Sigmoid colon (tissue), 7 donors: ENCODE data around the gene SPIN1. TPM values are rescaled to one million over a fixed set of nuclear protein-coding genes. Genes with fewer than 3 reads are reported as not detected.
"Not testable (repeated sequence)": the region's sequence is repeated elsewhere in the genome, so short reads cannot be mapped to it uniquely, and the experiment has no call there.

ENCODE experiments used
- DNase-seq: peaks from one replicate; pipeline ENCODE4 v3.0.0-alpha.2; 2019
- H3K27ac ChIP-seq, 4 donors: fragments of 200-600 bp; sonication (generic); one replicate each; pipeline ENCODE4 v1.5.1; 2016 to 2019; ENCODE audit warnings: mild to moderate bottlenecking in 1 of 4
- H3K27me3 ChIP-seq, 3 donors: fragments of 200-600 bp; sonication (generic); one replicate each; pipeline ENCODE4 v1.5.1; 2019; ENCODE audit warnings: mild to moderate bottlenecking in 1 of 3
- H3K36me3 ChIP-seq, 4 donors: fragments of 200-600 bp; sonication (generic); one replicate each; pipeline ENCODE4 v1.5.1; 2016 to 2019
- H3K4me1 ChIP-seq, 4 donors: fragments of 200-600 bp; sonication (generic); one replicate each; pipeline ENCODE4 v1.5.1; 2017 to 2019
- H3K4me3 ChIP-seq, 4 donors: fragments of 200-600 bp; sonication (generic); one replicate each; pipeline ENCODE4 v1.5.1; 2017 to 2019; ENCODE audit warnings: mild to moderate bottlenecking in 2 of 4, moderate library complexity in 1 of 4
- H3K9me3 ChIP-seq, 4 donors: fragments of 200-600 bp in 3 of 4; sonication (generic) in 3 of 4; one replicate each; pipeline versions ENCODE4 v1.5.1 to v1.6.1; 2013 to 2019
- EP300 ChIP-seq, 4 donors: sonication (generic); formaldehyde crosslinking; IDR thresholded peaks; one replicate each; pipeline ENCODE4 v1.6.1; 2017; ENCODE audit warnings: antibody characterized with exemption in 4 of 4
- POLR2A ChIP-seq, 2 donors: fragments of 450-650 bp; IDR thresholded peaks; one replicate each; pipeline ENCODE4 v1.6.1; 2016; ENCODE audit warnings: antibody characterized with exemption in 2 of 2, mild to moderate bottlenecking in 2 of 2, moderate library complexity in 2 of 2
- POLR2AphosphoS5 ChIP-seq, 4 donors: sonication (generic); formaldehyde crosslinking; IDR thresholded peaks; one replicate each; pipeline ENCODE4 v1.6.1; 2017; ENCODE audit warnings: antibody characterized with exemption in 4 of 4
- WGBS, 2 donors: extraction: QIAGEN DNeasy Blood & Tissue Kit; methylation state at CpG; one replicate each; pipeline ENCODE4 v1.1.7; 2013; 5-methylcytosine and 5-hydroxymethylcytosine counted together
- intact Hi-C: fragments of 100-400 bp; cut with DNase I; formaldehyde crosslinking; loops from one replicate; pipeline ENCODE4 v1.15.1; 2023
- polyA plus RNA-seq, 3 donors: library from polyadenylated mRNA; stranded (reverse); fragments of 200-250 nt; gene quantifications; one replicate each; pipeline ENCODE4 v1.2.3, GENCODE V29; 2013
- total RNA-seq, 4 donors: library from RNA; depleted of rRNA; stranded (reverse); fragments of >200 nt; gene quantifications; one replicate each; pipeline ENCODE4 v1.1.0, GENCODE V29; 2016
- TF ChIP-seq, protein P1 (sequence below), 4 experiments: fragments of 450-650 bp in 3 of 4; fragments of 200-600 bp in 1 of 4; IDR thresholded peaks; one replicate each; pipeline ENCODE4 v1.5.1; 2016 to 2019; ENCODE audit warnings: antibody characterized with exemption in 4 of 4, mild to moderate bottlenecking in 3 of 4, moderate library complexity in 2 of 4
- donor health status: healthy with polysubstance abuse.
- donor health status: Bipolar disorder and iron deficiency.
- donor health status: healthy.

Gene SPIN1
- total and polyA plus RNA-seq, 7 donors, result 23.3 to 102 (median 79.2) TPM

DNA sequence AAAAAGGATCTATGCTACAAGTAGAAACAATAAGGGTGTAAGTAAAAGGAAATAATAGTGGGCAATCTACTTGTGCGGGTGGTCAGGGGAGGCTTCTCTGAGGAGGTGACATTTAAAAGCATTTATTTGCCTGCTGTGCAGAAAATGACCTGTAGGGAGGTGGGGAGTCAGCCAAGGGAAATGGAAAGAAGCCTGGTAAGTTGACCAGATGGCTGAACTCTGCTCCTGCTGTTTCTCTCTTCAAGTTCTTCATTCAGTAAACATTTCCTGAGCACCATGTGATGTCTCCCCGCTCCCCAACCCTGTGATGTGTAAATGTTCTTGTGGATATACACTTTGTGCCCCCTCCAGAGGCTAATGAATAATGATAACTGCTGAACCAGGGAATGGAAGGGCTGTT is 9.9 kb upstream of the SPIN1 start:
- H3K27me3 ChIP-seq, result no peaks in the 10 kb centered on the region
- H3K36me3 ChIP-seq, result no peaks in the 10 kb centered on the region
- no peaks in the 10 kb centered on the region for H3K4me1 ChIP-seq
- no peak overlapping the region for H3K4me3 ChIP-seq
- intact Hi-C loops, result no loop called here
- TF ChIP-seq EP300 (IDR thresholded peaks at IDR 0.05) (no peak), POLR2AphosphoS5 (IDR thresholded peaks at IDR 0.05) (no peak), POLR2A (IDR thresholded peaks at IDR 0.05) (no peak)
- TF ChIP-seq, protein P1, sequence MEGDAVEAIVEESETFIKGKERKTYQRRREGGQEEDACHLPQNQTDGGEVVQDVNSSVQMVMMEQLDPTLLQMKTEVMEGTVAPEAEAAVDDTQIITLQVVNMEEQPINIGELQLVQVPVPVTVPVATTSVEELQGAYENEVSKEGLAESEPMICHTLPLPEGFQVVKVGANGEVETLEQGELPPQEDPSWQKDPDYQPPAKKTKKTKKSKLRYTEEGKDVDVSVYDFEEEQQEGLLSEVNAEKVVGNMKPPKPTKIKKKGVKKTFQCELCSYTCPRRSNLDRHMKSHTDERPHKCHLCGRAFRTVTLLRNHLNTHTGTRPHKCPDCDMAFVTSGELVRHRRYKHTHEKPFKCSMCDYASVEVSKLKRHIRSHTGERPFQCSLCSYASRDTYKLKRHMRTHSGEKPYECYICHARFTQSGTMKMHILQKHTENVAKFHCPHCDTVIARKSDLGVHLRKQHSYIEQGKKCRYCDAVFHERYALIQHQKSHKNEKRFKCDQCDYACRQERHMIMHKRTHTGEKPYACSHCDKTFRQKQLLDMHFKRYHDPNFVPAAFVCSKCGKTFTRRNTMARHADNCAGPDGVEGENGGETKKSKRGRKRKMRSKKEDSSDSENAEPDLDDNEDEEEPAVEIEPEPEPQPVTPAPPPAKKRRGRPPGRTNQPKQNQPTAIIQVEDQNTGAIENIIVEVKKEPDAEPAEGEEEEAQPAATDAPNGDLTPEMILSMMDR (IDR thresholded peaks at IDR 0.05), result no peak
- WGBS, 2 donors, result 66 to 81% methylated on average over 2 of the region's 2 CpGs
- no peak for DNase-seq
- no peak overlapping the region for H3K27ac ChIP-seq
- peaks cover 0 to 1% (median 0%) of the 10 kb centered on the region in 4 donors for H3K9me3 ChIP-seq

DNA sequence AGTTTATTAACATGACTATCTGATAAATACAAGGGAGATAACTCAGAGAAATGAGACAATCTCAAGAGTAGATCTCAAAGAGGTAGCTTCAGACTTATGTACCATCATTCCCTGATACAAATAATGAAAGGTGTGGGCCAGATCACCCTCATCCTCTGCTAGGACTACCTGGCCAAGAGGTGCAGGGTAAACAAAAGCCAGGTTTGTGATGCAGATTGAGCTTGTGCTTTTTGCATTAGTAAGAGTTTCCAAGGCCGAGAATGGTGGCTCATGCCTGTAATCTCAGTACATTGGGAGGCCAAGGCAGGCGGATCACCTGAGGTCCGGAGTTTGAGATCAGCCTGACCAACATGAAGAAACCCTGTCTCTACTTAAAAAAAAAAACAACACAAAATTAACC is 8.9 kb upstream of the SPIN1 start:
- no peak overlapping the region for H3K27ac ChIP-seq
- peaks cover 0 to 1% (median 0%) of the 10 kb centered on the region in 4 donors for H3K9me3 ChIP-seq
- intact Hi-C loops, result no loop called here
- no peaks in the 10 kb centered on the region for H3K4me1 ChIP-seq
- H3K27me3 ChIP-seq, result no peaks in the 10 kb centered on the region
- WGBS, 2 donors, result 92 to 96% methylated on average over 3 of the region's 3 CpGs
- DNase-seq, result no peak
- H3K36me3 ChIP-seq, result no peaks in the 10 kb centered on the region
- TF ChIP-seq POLR2A (IDR thresholded peaks at IDR 0.05), result no peak
- no peak for TF ChIP-seq POLR2AphosphoS5 (IDR thresholded peaks at IDR 0.05)
- TF ChIP-seq EP300 (IDR thresholded peaks at IDR 0.05), result no peak
- TF ChIP-seq, protein P1 (IDR thresholded peaks at IDR 0.05), result no peak
- no peak overlapping the region for H3K4me3 ChIP-seq

DNA sequence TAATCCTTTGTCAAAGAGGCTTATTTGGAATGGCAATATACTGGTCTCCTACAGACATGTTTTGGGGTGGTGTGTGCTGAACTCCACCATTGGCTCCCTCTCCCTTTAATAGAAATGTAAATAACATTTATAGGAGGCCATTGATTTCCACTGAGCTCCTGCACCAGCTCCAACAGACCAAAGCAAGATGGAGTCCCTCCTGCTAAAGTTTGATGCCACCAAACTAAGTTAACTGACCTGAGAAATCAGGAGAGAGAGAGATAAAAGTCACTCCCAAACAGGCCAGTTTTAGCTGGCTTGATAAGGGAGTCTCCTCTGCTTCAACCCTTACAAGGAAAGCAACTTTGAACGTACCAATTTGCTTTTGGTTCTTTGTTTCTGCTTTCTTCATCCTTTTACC is 8.1 kb upstream of the SPIN1 start:
- H3K36me3 ChIP-seq, result no peaks in the 10 kb centered on the region
- H3K27me3 ChIP-seq, result no peaks in the 10 kb centered on the region
- intact Hi-C loops, result loop anchor here (10.0 kb wide), 2 partner anchors 305 to 405 kb away; partner anchors contain the start of gene CDK20
- no peak for DNase-seq
- no peak for TF ChIP-seq EP300 (IDR thresholded peaks at IDR 0.05)
- TF ChIP-seq POLR2A (IDR thresholded peaks at IDR 0.05), result no peak
- TF ChIP-seq, protein P1 (IDR thresholded peaks at IDR 0.05), result no peak
- no peak overlapping the region for H3K4me3 ChIP-seq
- no peak overlapping the region for H3K27ac ChIP-seq
- WGBS, 2 donors, result 84 to 90% methylated on average over 1 of the region's 1 CpG
- peaks cover 0 to 1% (median 0%) of the 10 kb centered on the region in 4 donors for H3K9me3 ChIP-seq
- H3K4me1 ChIP-seq, result no peaks in the 10 kb centered on the region

DNA sequence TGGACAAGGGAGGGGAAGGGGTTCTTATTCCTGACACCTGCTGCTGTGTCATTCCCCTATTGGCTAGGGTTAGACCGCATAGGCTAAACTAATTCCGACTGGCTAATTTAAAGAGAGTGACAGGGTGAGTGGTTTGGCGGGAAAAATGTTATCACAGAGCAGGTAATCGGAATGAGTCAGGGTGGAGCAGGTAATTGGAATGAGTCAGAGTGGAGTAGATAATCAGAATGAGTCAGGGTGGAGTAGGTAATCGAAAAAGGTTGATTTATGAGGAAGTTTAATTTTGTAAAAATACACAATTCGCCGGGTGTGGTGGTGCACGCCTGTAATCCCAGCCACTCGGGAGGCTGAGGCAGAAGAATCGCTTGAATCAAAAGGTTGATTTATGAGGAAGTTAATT is 6.9 kb upstream of the SPIN1 start:
- DNase-seq, H3K36me3 ChIP-seq, H3K4me1 ChIP-seq, H3K4me3 ChIP-seq, H3K27ac ChIP-seq, H3K27me3 ChIP-seq, H3K9me3 ChIP-seq: not testable (repeated sequence)
- intact Hi-C loops, result loop anchor here (10.0 kb wide), 2 partner anchors 307 to 407 kb away; partner anchors contain the start of gene CDK20
- 32 to 74% methylated on average over 10 of the region's 10 CpGs for WGBS, 2 donors

DNA sequence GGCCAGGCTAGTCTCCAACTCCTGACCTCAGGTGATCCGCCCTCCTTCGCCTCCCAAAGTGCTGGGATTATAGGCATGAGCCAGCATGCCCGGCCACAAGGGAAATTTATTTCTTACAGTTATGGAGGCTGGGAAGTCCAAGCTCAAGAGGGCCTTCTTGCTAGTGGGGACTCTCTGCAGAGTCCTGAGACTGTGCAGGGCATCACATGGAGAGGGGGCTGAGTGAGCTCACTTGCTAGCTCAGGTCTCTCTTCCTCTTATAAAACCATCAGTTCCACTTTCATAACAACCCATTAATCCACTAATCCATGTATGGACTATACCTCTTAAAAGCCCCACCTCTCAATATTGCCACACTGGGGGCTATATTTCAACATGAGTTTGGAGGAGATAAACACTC is 5.1 kb upstream of the SPIN1 start:
- WGBS, 2 donors, result 97 to 98% methylated on average over 3 of the region's 3 CpGs
- no peaks in the 10 kb centered on the region for H3K27me3 ChIP-seq
- H3K4me3 ChIP-seq, result no peak overlapping the region
- H3K27ac ChIP-seq, result no peak overlapping the region
- no peaks in the 10 kb centered on the region for H3K36me3 ChIP-seq
- intact Hi-C loops, result loop anchor here (10.0 kb wide), 2 partner anchors 308 to 408 kb away; partner anchors contain the start of gene CDK20
- H3K9me3 ChIP-seq, result no peaks in the 10 kb centered on the region
- TF ChIP-seq EP300 (IDR thresholded peaks at IDR 0.05) (no peak), POLR2AphosphoS5 (IDR thresholded peaks at IDR 0.05) (no peak), POLR2A (IDR thresholded peaks at IDR 0.05) (no peak)
- TF ChIP-seq, protein P1 (IDR thresholded peaks at IDR 0.05), result no peak
- no peak for DNase-seq
- H3K4me1 ChIP-seq, result peaks cover 0 to 10% (median 0%) of the 10 kb centered on the region in 4 donors

DNA sequence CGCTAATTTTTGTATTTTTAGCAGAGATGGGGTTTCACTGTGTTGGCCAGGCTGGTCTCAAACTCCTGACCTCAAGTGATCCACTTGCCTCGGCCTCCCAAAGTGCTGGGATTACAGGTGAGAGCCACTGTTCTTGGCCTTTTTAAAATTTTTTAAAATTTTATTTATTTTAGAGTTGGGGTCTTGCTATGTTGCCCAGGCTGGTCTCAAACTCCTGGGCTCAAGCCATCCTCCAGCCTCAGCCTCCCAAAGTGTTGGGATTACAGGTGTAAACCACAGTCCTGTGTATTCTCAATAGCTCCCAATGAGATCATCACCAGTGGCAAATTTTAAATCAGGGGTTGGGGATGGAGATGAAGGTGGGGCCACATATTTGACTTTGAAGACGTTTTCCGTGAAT is 2.1 kb upstream of the SPIN1 start:
- H3K4me3 ChIP-seq, H3K9me3 ChIP-seq, H3K27me3 ChIP-seq, H3K36me3 ChIP-seq, DNase-seq, H3K27ac ChIP-seq: not testable (repeated sequence)
- peaks cover 0 to 29% (median 14%) of the 10 kb centered on the region in 4 donors for H3K4me1 ChIP-seq
- 97% methylated on average over 4 of the region's 4 CpGs for WGBS, 2 donors
- intact Hi-C loops, result loop anchor here (5.0 to 10.0 kb wide), 7 partner anchors 189 to 704 kb away; partner anchors contain the start of genes CDK20 and CTSL
